Effector CD4-positive, alpha-beta T cell (primary cell): ENCODE measurements around the gene SPRY4.
A peak's percentile ranks its signal among the peaks of the same experiment; 100 is the strongest.
"Not testable (repeated sequence)": the region's sequence is repeated elsewhere in the genome, so short reads cannot be mapped to it uniquely, and the experiment has no call there.

ENCODE experiments used
- DNase-seq: peaks from one replicate; pipeline ENCODE4 v3.0.0-alpha.2; 2020

The SPRY4 gene

GRCh38 chr5:142333749-142334148, 8.9 kb upstream of the SPRY4 start:
- DNase-seq = not testable (repeated sequence)

GRCh38 chr5:142330444-142330843, 5.6 kb upstream of the SPRY4 start:
- no peak for DNase-seq

- no peak for DNase-seq
Observed at GRCh38 chr5:142330026-142330425, 5.2 kb upstream of the SPRY4 start.

- no peak for DNase-seq
Observed at GRCh38 chr5:142327111-142327842, 2.5 kb upstream of the SPRY4 start.

GRCh38 chr5:142326480-142326938, 1.7 kb upstream of the SPRY4 start:
- no peak for DNase-seq

GRCh38 chr5:142325725-142326479, 1.1 kb upstream of the SPRY4 start:
- DNase-seq = no peak

GRCh38 chr5:142324136-142324870, 518 bp downstream of the SPRY4 start:
- DNase-seq = peak; percentile 20

- DNase-seq = no peak
Observed at GRCh38 chr5:142323480-142324135, 1.2 kb downstream of the SPRY4 start.

GRCh38 chr5:142322747-142323479, 1.9 kb downstream of the SPRY4 start:
- no peak for DNase-seq

- no peak for DNase-seq
Observed at GRCh38 chr5:142322403-142322746, 2.4 kb downstream of the SPRY4 start.

GRCh38 chr5:142320851-142321560, 3.8 kb downstream of the SPRY4 start:
- DNase-seq = no peak

- DNase-seq = no peak
Observed at GRCh38 chr5:142320430-142320738, 4.4 kb downstream of the SPRY4 start.

- DNase-seq = no peak
Observed at GRCh38 chr5:142319560-142320429, 5.0 kb downstream of the SPRY4 start.

- DNase-seq = no peak
Observed at GRCh38 chr5:142319105-142319504, 5.7 kb downstream of the SPRY4 start.

- DNase-seq = no peak
Observed at GRCh38 chr5:142317753-142318152, 7.1 kb downstream of the SPRY4 start.

GRCh38 chr5:142317173-142317572, 7.6 kb downstream of the SPRY4 start:
- DNase-seq = no peak

- no peak for DNase-seq
Observed at GRCh38 chr5:142316681-142317080, 8.1 kb downstream of the SPRY4 start.

GRCh38 chr5:142316051-142316450, 8.8 kb downstream of the SPRY4 start:
- no peak for DNase-seq

GRCh38 chr5:142315096-142315900, 9.5 kb downstream of the SPRY4 start:
- DNase-seq = no peak

- no peak for DNase-seq
Observed at GRCh38 chr5:142314606-142315005, 10.2 kb downstream of the SPRY4 start.
